Endothelial cell of umbilical vein (primary cell): ENCODE measurements around the gene NCS1. TPM values are rescaled to one million over a fixed set of nuclear protein-coding genes. Genes with fewer than 3 reads are reported as not detected.

ENCODE experiments used
- BruUV-seq: library from RNA; stranded (reverse); fragments of 400-500 nt; replicated peaks from 2 replicates; lab custom pipeline; 2021; lab: Mats Ljungman, UMichigan
- CTCF ChIA-PET: fragments of 300-600, 350-600 bp; sonication (Branson Sonifier 250); formaldehyde crosslinking; loops from one replicate; lab custom pipeline; 2021; ENCODE audit warnings: antibody characterized with exemption, inconsistent platforms; lab: Charles Lee
- POLR2A ChIA-PET: fragments of 300-600, 350-600 bp; sonication (Branson Sonifier 250); formaldehyde crosslinking; loops from one replicate; lab custom pipeline; 2021; ENCODE audit warnings: antibody characterized with exemption, inconsistent platforms; lab: Charles Lee
- DNase-seq: peaks from one replicate; pipeline ENCODE4 v3.0.0-alpha.2; 2011; ENCODE audit warnings: low read depth, low spot score
- FAIRE-seq: peaks from 2 replicates; lab custom pipeline; 2011; peaks lifted over from hg19 to GRCh38; lab: Jason Lieb, UNC
- H2AFZ ChIP-seq: 2 replicates; pipeline ENCODE4 v1.6.0; 2012; ENCODE audit warnings: low read depth, low read length, control low read depth, inconsistent platforms
- H3K27ac ChIP-seq: 2 replicates; pipeline ENCODE4 v1.5.1; 2011; ENCODE audit warnings: low read depth, mild to moderate bottlenecking, control low read depth, low read length, moderate library complexity; ENCODE audit not compliant: insufficient read depth
- H3K27me3 ChIP-seq, 2 experiments: 2 replicates each; pipeline versions ENCODE4 v1.6.0 to v1.6.1; 2011; ENCODE audit warnings: low read length in 2 of 2, mixed read lengths in 1 of 2; ENCODE audit not compliant: control insufficient read depth in 2 of 2, insufficient read depth in 2 of 2
- H3K36me3 ChIP-seq, 2 experiments: 2 replicates in 1 of 2; 3 replicates in 1 of 2; pipeline ENCODE4 v1.5.1; 2011; ENCODE audit warnings: low read length in 2 of 2, mild to moderate bottlenecking in 1 of 2, moderate library complexity in 1 of 2; ENCODE audit not compliant: control insufficient read depth in 2 of 2, insufficient read depth in 2 of 2; ENCODE audit errors: extremely low read depth in 1 of 2
- H3K4me1 ChIP-seq: 3 replicates; pipeline ENCODE4 v1.5.1; 2011; ENCODE audit warnings: mild to moderate bottlenecking, low read length; ENCODE audit not compliant: control insufficient read depth, insufficient read depth; ENCODE audit errors: extremely low read depth
- H3K4me2 ChIP-seq: 2 replicates; pipeline ENCODE4 v1.6.1; 2011; ENCODE audit warnings: low read length, control low read depth, mixed read lengths; ENCODE audit not compliant: insufficient read depth
- H3K4me3 ChIP-seq, 3 experiments: fragments of 200-600 bp in 1 of 3; sonication (generic), shearing (Covaris generic) in 1 of 3; replicated peaks in 1 of 3; 2 replicates each; pipeline ENCODE4 v1.5.1; 2011 to 2016; ENCODE audit warnings: control low read depth in 3 of 3, low read length in 3 of 3, mild to moderate bottlenecking in 2 of 3, inconsistent platforms in 1 of 3, low read depth in 1 of 3, moderate library complexity in 1 of 3; ENCODE audit not compliant: insufficient read depth in 1 of 3
- H3K79me2 ChIP-seq: 2 replicates; pipeline ENCODE4 v1.6.0; 2012; ENCODE audit warnings: low read length, inconsistent platforms; ENCODE audit not compliant: control insufficient read depth, insufficient read depth
- H3K9ac ChIP-seq: replicated peaks from 2 replicates; pipeline ENCODE3; 2011; ENCODE audit warnings: low read length, control low read depth; ENCODE audit not compliant: insufficient read depth; ENCODE audit errors: extremely low read depth
- H3K9me1 ChIP-seq: replicated peaks from 3 replicates; pipeline ENCODE4 v1.6.0; 2011; ENCODE audit warnings: mild to moderate bottlenecking, low read length; ENCODE audit not compliant: control insufficient read depth, insufficient read depth; ENCODE audit errors: extremely low read depth
- H3K9me3 ChIP-seq: replicated peaks from 2 replicates; pipeline ENCODE4 v1.5.1; 2012; ENCODE audit warnings: low read length, inconsistent platforms; ENCODE audit not compliant: control insufficient read depth, insufficient read depth
- H4K20me1 ChIP-seq: replicated peaks from 2 replicates; pipeline ENCODE3; 2011; ENCODE audit warnings: mild to moderate bottlenecking, low read length; ENCODE audit not compliant: control insufficient read depth, insufficient read depth; ENCODE audit errors: extremely low read depth
- CTCF ChIP-seq, 2 donors: IDR thresholded peaks; 1 replicate in 1 of 2; 2 replicates in 1 of 2; pipeline ENCODE4 v1.5.1; 2011; ENCODE audit warnings: low read length in 2 of 2, mild to moderate bottlenecking in 2 of 2, moderate library complexity in 2 of 2, control low read depth in 1 of 2, inconsistent platforms in 1 of 2, low read depth in 1 of 2; ENCODE audit not compliant: insufficient read depth in 1 of 2; ENCODE audit errors: extremely low read depth in 1 of 2
- EZH2 ChIP-seq: IDR thresholded peaks from 2 replicates; pipeline ENCODE4 v1.6.1; 2012; ENCODE audit warnings: borderline replicate concordance, low read depth, mild to moderate bottlenecking, moderate library complexity, low read length, inconsistent platforms; ENCODE audit not compliant: severe bottlenecking
- FOS ChIP-seq: IDR thresholded peaks from 2 replicates; pipeline ENCODE4 v1.6.1; 2011; ENCODE audit warnings: mild to moderate bottlenecking, low read length, moderate library complexity, borderline replicate concordance; ENCODE audit not compliant: insufficient read depth
- GATA2 ChIP-seq: IDR thresholded peaks from 2 replicates; pipeline ENCODE4 v1.7.0; 2011; ENCODE audit warnings: low read depth, mild to moderate bottlenecking, moderate library complexity, mixed read lengths, low read length; ENCODE audit not compliant: insufficient read length, insufficient read depth
- JUN ChIP-seq: IDR thresholded peaks from 2 replicates; pipeline ENCODE4 v1.6.1; 2011; ENCODE audit warnings: borderline replicate concordance, low read depth; ENCODE audit not compliant: insufficient read length, insufficient read depth
- MAX ChIP-seq: IDR thresholded peaks from 2 replicates; pipeline ENCODE4 v1.6.1; 2011; ENCODE audit not compliant: insufficient read depth, insufficient read length
- MYC ChIP-seq: IDR thresholded peaks from one replicate; pipeline ENCODE4 v1.6.1; 2011; ENCODE audit warnings: mild to moderate bottlenecking, low read depth, low read length
- POLR2A ChIP-seq: IDR thresholded peaks from 2 replicates; pipeline ENCODE4 v1.6.1; 2012; ENCODE audit warnings: low read depth, mild to moderate bottlenecking, control low read depth, low read length
- POLR2AphosphoS5 ChIP-seq: IDR thresholded peaks from 2 replicates; pipeline ENCODE4 v1.6.1; 2012; ENCODE audit warnings: low read depth, mild to moderate bottlenecking, control low read depth, low read length, moderate library complexity; ENCODE audit not compliant: insufficient read depth
- dilution Hi-C: fragments of 300-500 bp; cut with MboI; formaldehyde crosslinking; loops from one replicate; pipeline ENCODE4 v1.15.0; 2019; ENCODE audit warnings: low sequenced_read_pairs; ENCODE audit not compliant: extremely low pct_ligation_motif_present
- intact Hi-C: fragments of 100-400 bp; cut with micrococcal nuclease; formaldehyde crosslinking; loops from one replicate; pipeline ENCODE4 v1.10.0; 2022
- polyA plus RNA-seq, 4 experiments: library from polyadenylated mRNA; depleted of rRNA in 3 of 4; stranded (reverse) in 3 of 4; unstranded in 1 of 4; fragments of >200 nt; gene quantifications; 2 replicates each; pipeline versions ENCODE4 v1.2.1 to v1.2.3, GENCODE V29; 2011 to 2012; ENCODE audit warnings: missing spikeins in 1 of 4
- total RNA-seq: library from RNA; stranded (reverse); gene quantifications from 2 replicates; pipeline ENCODE4 v1.2.3, GENCODE V29; 2021

The NCS1 gene
- total and polyA plus RNA-seq, 2 donors (not counting 3 experiments of a cell fraction or from before 2014, with no cell fraction given): 53.6 to 77.4 TPM

GRCh38 chr9:130267930-130268329 lies 95.7 kb downstream of the NCS1 start:
- DNase-seq (no peak), FAIRE-seq (no peak)
- no peaks in the 10 kb centered on the region for H3K36me3 ChIP-seq
- H3K9ac ChIP-seq: no peak overlapping the region
- H3K9me3 ChIP-seq: no peaks in the 10 kb centered on the region
- ChIA-PET CTCF (no interaction called here), POLR2A (no interaction called here)
- no peak overlapping the region for H3K4me3 ChIP-seq
- BruUV-seq: no TSS peak
- H3K4me1 ChIP-seq: peaks cover 19% of the 10 kb centered on the region
- no peaks in the 10 kb centered on the region for H4K20me1 ChIP-seq
- dilution Hi-C loops (no loop called here), intact Hi-C loops (no loop called here)
- no peak overlapping the region for H2AFZ ChIP-seq
- no peak overlapping the region for H3K4me2 ChIP-seq
- H3K9me1 ChIP-seq: no peaks in the 10 kb centered on the region
- TF ChIP-seq EZH2: no peak
- TF ChIP-seq CTCF (IDR thresholded peaks at IDR 0.05; ENCODE audit: extremely low read depth in 1 of 2, insufficient read depth in 1 of 2, low read depth in 1 of 2, low read length in 2 of 2): no peak
- no peak for TF ChIP-seq MAX
- no peak for TF ChIP-seq MYC
- no peak for TF ChIP-seq POLR2A
- no peak for TF ChIP-seq JUN
- TF ChIP-seq FOS: no peak
- TF ChIP-seq GATA2: no peak
- no peak for TF ChIP-seq POLR2AphosphoS5
- peaks cover 34 to 39% of the 10 kb centered on the region in 2 experiments for H3K27me3 ChIP-seq
- no peak overlapping the region for H3K27ac ChIP-seq
- no peaks in the 10 kb centered on the region for H3K79me2 ChIP-seq
